Activated CD4-positive, alpha-beta T cell treated with anti-CD3 and anti-CD28 coated beads, Interleukin-2, amount 10 ng/mL, durations not matched to agents 24 days and 14 days (primary cell): Measurements from ENCODE around the gene APLP2. TPM values are rescaled to one million over a fixed set of nuclear protein-coding genes. Genes with fewer than 3 reads are reported as not detected.

Experiments used
- DNase-seq: peaks from one replicate; pipeline ENCODE4 v3.0.0; 2022
- H3K27ac Mint-ChIP-seq: one replicate; pipeline ENCODE4 v1.8.0; 2022; ENCODE audit warnings: mild to moderate bottlenecking, mixed read lengths
- H3K27me3 Mint-ChIP-seq: one replicate; pipeline ENCODE4 v1.8.0; 2022; ENCODE audit warnings: mixed read lengths
- H3K36me3 Mint-ChIP-seq: one replicate; pipeline ENCODE4 v1.8.0; 2022; ENCODE audit warnings: low read depth, mild to moderate bottlenecking, mixed read lengths
- H3K4me1 Mint-ChIP-seq: one replicate; pipeline ENCODE4 v1.8.0; 2021; ENCODE audit warnings: mixed read lengths
- H3K4me3 Mint-ChIP-seq: one replicate; pipeline ENCODE4 v1.8.0; 2022; ENCODE audit warnings: mild to moderate bottlenecking, moderate library complexity, mixed read lengths
- H3K9me3 Mint-ChIP-seq: one replicate; pipeline ENCODE4 v1.8.0; 2021; ENCODE audit warnings: mixed read lengths
- intact Hi-C: fragments of 100-400 bp; cut with micrococcal nuclease; formaldehyde crosslinking; loops from one replicate; pipeline ENCODE4 v1.15.1; 2023
- total RNA-seq: library from RNA; stranded (reverse); gene quantifications from 2 replicates; pipeline ENCODE4 v1.2.3, GENCODE V29; 2022

APLP2 gene
- total RNA-seq, 1 donor from 2014 or later = 46.4 TPM

GRCh38 chr11:130174642-130175041 lies 104.9 kb downstream of the APLP2 start:
- intact Hi-C loops = no loop called here
- Mint-ChIP-seq H3K9me3 (peaks cover 4% of the 10 kb centered on the region), H3K36me3 (no peaks in the 10 kb centered on the region), H3K4me3 (no peak overlapping the region), H3K4me1 (no peaks in the 10 kb centered on the region), H3K27ac (no peak overlapping the region), H3K27me3 (peaks cover 1% of the 10 kb centered on the region)
- no peak for DNase-seq

DNA sequence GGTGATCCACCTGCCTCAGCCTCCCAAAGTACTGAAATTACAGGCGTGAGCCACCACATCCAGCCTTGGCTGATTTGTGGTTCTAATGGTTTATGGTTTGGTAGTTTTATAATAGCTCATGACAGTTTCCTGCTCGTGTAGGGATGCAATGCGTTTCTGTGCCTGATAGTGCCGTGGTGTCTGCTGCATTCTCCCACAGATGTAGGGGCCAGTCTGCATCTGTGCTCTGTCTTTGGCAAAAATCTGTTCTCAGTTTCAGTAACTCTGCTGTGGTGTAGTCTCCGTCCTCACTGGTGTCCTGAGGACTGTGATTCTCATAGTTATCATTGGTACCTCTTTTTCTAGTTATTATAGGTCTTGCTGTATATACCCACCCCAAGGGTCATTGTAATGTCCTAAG lies 106.2 kb downstream of the APLP2 start:
- H3K4me3 Mint-ChIP-seq = no peak overlapping the region
- H3K9me3 Mint-ChIP-seq = peaks cover 4% of the 10 kb centered on the region
- intact Hi-C loops = no loop called here
- no peaks in the 10 kb centered on the region for H3K36me3 Mint-ChIP-seq
- DNase-seq = no peak
- no peaks in the 10 kb centered on the region for H3K4me1 Mint-ChIP-seq
- no peaks in the 10 kb centered on the region for H3K27me3 Mint-ChIP-seq
- H3K27ac Mint-ChIP-seq = no peak overlapping the region

DNA sequence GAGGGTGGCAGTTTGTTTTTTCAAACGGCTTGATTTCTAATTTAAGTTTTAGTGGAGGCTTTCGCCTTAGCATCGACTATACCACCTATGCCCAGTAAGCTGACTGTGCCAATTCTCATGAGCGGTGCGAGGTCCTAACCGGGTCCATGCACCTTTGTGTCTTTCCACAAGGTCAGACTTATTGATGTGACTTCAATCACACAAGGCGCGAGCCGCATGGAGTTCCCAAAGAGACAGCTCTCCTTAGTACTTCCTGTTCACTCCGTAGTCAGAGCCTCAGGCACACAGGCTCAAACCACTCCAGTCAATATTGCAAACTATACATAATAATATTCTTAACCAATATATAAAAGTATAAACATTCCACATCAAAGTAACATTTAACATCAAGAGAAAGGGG lies 108.1 kb downstream of the APLP2 start:
- Mint-ChIP-seq H3K9me3 (peaks cover 4% of the 10 kb centered on the region), H3K4me3 (no peak overlapping the region), H3K4me1 (no peaks in the 10 kb centered on the region), H3K27me3 (no peaks in the 10 kb centered on the region), H3K36me3 (no peaks in the 10 kb centered on the region), H3K27ac (no peak overlapping the region)
- intact Hi-C loops = no loop called here
- no peak for DNase-seq

DNA sequence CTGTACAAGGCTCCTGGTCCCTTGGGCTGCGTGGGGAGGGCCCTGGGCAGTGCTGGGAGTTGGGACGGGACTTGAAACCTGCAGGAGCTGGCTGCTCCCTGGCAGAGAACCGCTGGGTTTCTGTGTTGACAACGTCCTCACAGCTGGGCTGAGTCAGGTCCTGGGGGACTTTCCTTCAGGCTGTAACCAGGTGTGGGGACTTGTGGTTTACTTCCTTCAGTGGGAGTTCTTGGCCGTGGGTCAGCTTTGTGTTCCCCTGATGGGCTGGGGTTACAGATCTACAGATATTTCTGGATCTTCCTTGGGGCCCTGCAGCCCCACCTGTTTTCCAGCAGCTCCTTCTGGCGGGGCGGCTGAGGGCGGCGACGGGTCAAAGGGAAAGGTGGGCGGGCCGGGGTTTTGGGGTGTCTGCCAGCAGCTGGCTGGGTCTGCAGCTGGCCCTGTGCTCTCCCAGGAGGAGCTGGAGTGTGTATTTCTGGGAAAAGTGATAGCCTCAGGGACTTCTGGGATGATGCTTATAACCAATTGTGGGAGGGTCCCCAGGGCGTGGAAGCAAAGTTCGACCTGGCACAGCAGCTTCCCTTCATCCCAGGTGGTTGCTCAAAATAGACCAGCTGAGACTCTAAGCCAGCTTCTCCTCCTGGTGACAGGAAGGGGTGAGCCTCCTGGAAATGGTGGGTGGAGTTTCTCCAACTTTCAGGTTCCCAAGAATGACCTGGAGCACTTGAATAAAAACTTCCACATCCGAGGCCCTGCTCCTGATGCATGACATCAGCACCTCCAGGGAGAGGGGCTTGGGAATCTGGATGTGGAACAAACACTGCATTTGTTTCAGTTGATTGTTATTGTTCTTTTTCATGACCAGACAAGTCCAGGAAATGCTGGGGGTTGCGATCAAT lies 109.0 kb downstream of the APLP2 start:
- intact Hi-C loops = no loop called here
- no peaks in the 10 kb centered on the region for H3K4me1 Mint-ChIP-seq
- H3K9me3 Mint-ChIP-seq = peaks cover 4% of the 10 kb centered on the region
- H3K27me3 Mint-ChIP-seq = peaks cover 1% of the 10 kb centered on the region
- no peak overlapping the region for H3K27ac Mint-ChIP-seq
- no peak overlapping the region for H3K4me3 Mint-ChIP-seq
- no peaks in the 10 kb centered on the region for H3K36me3 Mint-ChIP-seq
- no peak for DNase-seq

GRCh38 chr11:130179396-130180306 lies 110.0 kb downstream of the APLP2 start:
- intact Hi-C loops = no loop called here
- no peak overlapping the region for H3K4me3 Mint-ChIP-seq
- no peaks in the 10 kb centered on the region for H3K4me1 Mint-ChIP-seq
- H3K27me3 Mint-ChIP-seq = peaks cover 6% of the 10 kb centered on the region
- H3K9me3 Mint-ChIP-seq = peaks cover 3% of the 10 kb centered on the region
- no peaks in the 10 kb centered on the region for H3K36me3 Mint-ChIP-seq
- H3K27ac Mint-ChIP-seq = no peak overlapping the region
- no peak for DNase-seq

DNA sequence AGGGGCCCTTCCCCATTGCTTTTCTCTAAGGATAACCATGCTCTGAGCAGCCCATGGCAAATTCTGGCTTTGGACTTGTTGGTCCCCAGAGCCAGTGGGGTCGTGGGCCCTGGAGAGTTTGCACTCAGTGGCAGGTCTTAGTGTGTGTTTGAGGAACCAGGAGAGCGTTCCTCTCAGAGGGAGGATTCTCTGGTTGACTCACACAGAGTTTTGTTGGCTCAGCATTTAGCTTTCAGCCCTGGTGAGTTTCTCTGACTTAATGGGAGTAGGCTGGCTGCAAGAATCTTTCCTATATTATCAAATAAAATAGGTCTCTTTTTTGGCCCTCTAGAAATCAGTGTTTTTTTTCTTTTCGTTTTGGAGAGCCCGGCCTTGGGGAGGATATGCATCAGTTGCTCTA lies 110.8 kb downstream of the APLP2 start:
- intact Hi-C loops = no loop called here
- peaks cover 6% of the 10 kb centered on the region for H3K27me3 Mint-ChIP-seq
- H3K4me3 Mint-ChIP-seq = no peak overlapping the region
- no peaks in the 10 kb centered on the region for H3K9me3 Mint-ChIP-seq
- DNase-seq = no peak
- H3K27ac Mint-ChIP-seq = no peak overlapping the region
- no peaks in the 10 kb centered on the region for H3K36me3 Mint-ChIP-seq
- H3K4me1 Mint-ChIP-seq = no peaks in the 10 kb centered on the region

DNA sequence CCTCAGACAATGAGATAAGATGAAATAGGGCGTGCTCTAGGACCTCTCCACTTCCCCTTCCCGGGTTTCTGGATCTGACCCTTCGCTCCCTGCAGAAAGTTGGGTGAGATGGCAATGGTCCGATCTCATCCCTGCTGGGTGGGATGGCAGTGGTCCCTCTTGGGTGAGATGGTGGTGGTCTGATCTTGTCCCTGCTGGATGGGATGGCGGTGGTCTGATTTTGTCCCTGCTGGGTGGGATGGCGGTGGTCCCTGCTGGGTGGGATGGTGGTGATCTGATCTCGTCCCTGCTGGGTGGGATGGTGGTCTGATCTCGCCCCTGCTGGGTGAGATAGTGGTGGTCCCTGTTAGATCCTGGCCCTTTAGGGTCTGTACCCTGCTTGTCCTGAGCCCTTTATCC lies 111.2 kb downstream of the APLP2 start:
- Mint-ChIP-seq H3K4me3 (no peak overlapping the region), H3K4me1 (no peaks in the 10 kb centered on the region), H3K27me3 (peaks cover 6% of the 10 kb centered on the region), H3K27ac (no peak overlapping the region), H3K9me3 (no peaks in the 10 kb centered on the region), H3K36me3 (no peaks in the 10 kb centered on the region)
- DNase-seq = no peak
- intact Hi-C loops = no loop called here

DNA sequence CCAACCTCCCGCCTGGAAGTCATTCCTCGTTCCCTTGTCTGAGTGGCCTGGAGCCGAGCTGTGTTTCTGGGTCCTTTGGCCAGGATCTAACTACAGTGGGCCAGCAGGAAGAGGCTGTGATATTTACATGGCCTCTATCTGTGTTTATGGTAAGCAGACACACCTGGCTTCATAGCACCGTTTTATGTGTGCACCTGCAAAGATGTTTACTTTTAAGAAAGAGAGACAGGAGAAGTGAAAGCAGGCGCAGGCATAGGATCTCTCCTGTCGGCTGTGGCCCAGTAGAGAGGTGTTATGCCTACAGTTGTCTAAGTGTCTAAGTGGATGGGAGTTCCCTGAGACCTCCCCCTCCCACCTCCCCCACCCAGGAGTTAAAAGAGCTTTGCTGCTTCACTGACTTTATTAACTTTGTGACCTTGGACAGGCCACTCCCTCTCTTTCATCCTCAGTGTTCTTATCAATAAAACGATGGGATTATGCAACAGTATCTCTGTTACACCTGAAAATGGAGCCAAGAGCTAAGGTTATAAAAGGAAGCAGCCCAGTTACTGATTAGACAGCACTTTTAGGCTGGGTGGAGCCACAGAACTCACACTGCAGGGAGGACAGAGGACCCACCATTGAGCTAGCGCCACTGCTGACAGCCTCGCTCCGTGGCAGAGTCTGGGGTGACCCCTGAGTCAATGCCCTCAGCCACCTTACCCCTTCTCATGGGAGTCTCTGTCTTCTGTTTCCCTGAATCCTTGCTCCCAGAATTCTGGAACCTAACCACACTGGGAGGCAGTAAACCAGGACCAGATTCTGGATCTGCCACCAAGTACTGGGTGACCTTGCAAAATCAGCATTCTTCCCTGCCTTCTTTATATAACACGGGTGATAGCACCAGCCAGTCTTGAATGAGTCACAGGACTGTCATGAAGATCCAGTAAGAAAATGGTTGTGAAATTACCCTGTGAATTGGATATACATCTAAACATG lies 111.9 kb downstream of the APLP2 start:
- H3K4me3 Mint-ChIP-seq = no peak overlapping the region
- H3K27ac Mint-ChIP-seq = no peak overlapping the region
- DNase-seq = no peak
- H3K27me3 Mint-ChIP-seq = peaks cover 10% of the 10 kb centered on the region
- H3K36me3 Mint-ChIP-seq = no peaks in the 10 kb centered on the region
- intact Hi-C loops = no loop called here
- H3K9me3 Mint-ChIP-seq = no peaks in the 10 kb centered on the region
- no peaks in the 10 kb centered on the region for H3K4me1 Mint-ChIP-seq

DNA sequence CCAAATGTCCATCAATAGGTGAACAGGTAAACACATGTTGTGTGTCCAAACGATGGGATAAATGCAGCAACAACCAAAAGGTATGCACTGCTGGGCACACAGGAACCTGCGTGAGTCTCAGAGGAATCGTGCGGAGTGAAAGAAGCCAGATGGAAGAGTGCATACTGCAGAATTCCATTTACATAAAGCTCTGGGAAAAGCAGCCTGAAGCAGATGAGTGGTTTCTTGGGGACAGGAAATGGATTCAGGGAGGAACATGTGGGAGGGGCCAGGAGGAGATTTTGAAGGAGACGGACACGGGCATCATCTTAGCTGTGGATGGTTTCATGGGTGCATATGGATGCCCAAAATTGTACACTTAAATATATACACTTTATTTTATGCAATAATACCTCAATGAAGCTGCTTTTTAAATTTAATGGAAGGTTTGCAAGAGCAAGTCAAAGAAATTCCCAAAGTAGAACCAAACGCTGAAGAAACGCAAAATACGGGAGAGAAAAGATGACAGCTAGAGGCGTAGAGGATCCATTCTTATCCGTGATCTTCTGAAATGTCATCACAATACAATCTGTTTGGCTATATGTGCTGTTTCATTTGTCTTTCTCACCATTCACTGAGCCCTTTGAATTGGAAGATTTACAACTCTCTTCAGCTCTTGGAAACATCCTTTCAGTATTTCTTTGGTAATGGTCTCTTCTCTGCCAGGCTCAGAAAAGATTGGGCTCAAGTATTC lies 114.3 kb downstream of the APLP2 start:
- no peaks in the 10 kb centered on the region for H3K36me3 Mint-ChIP-seq
- H3K27ac Mint-ChIP-seq = no peak overlapping the region
- H3K4me3 Mint-ChIP-seq = no peak overlapping the region
- H3K4me1 Mint-ChIP-seq = no peaks in the 10 kb centered on the region
- DNase-seq = no peak
- intact Hi-C loops = no loop called here
- H3K27me3 Mint-ChIP-seq = peaks cover 10% of the 10 kb centered on the region
- no peaks in the 10 kb centered on the region for H3K9me3 Mint-ChIP-seq

DNA sequence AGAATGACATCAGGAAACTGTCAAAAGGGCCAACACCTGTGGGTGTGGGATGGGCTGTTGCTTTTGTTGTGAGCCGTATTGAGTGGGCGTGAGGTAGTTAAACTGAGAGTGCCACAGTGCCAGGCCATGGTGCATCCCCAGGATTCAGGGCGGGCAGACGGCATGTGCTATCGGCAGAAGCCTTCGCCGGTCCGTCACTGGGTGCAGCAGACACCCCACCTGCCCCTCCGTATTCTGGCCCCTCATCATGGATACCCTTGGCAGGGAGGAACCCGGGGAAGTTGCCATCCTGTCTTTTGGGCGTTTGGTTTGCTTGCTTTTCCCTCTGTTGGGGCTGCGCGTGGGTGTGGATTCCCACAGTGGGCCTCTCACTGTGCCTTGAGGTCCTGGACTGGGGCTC lies 117.4 kb downstream of the APLP2 start:
- H3K4me3 Mint-ChIP-seq = no peak overlapping the region
- intact Hi-C loops = no loop called here
- no peak overlapping the region for H3K27ac Mint-ChIP-seq
- no peak for DNase-seq
- H3K36me3 Mint-ChIP-seq = no peaks in the 10 kb centered on the region
- H3K4me1 Mint-ChIP-seq = no peaks in the 10 kb centered on the region
- peaks cover 10% of the 10 kb centered on the region for H3K27me3 Mint-ChIP-seq
- no peaks in the 10 kb centered on the region for H3K9me3 Mint-ChIP-seq

DNA sequence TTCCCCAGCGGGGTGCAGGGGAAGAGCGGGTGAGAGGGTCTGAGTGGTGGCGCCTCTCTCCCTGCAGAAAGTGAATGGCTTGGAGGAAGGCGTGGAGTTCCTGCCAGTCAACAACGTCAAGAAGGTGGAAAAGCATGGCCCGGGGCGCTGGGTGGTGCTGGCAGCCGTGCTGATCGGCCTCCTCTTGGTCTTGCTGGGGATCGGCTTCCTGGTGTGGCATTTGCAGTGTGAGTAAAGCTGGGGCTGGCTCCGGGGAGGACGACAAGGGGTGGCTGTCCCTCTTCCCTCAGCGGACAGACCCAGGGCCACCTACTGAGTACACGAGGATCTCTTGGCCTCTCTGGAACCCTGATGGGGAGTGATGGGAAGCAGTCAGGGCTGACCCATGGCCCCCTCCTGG lies 118.4 kb downstream of the APLP2 start:
- DNase-seq = no peak
- no peaks in the 10 kb centered on the region for H3K4me1 Mint-ChIP-seq
- no peaks in the 10 kb centered on the region for H3K36me3 Mint-ChIP-seq
- no peaks in the 10 kb centered on the region for H3K9me3 Mint-ChIP-seq
- H3K27ac Mint-ChIP-seq = no peak overlapping the region
- no peak overlapping the region for H3K4me3 Mint-ChIP-seq
- peaks cover 10% of the 10 kb centered on the region for H3K27me3 Mint-ChIP-seq
- intact Hi-C loops = no loop called here

GRCh38 chr11:130188585-130189347 lies 119.1 kb downstream of the APLP2 start:
- no peaks in the 10 kb centered on the region for H3K4me1 Mint-ChIP-seq
- H3K36me3 Mint-ChIP-seq = no peaks in the 10 kb centered on the region
- intact Hi-C loops = no loop called here
- H3K4me3 Mint-ChIP-seq = no peak overlapping the region
- no peaks in the 10 kb centered on the region for H3K9me3 Mint-ChIP-seq
- peaks cover 8% of the 10 kb centered on the region for H3K27me3 Mint-ChIP-seq
- DNase-seq = no peak
- H3K27ac Mint-ChIP-seq = no peak overlapping the region
